Right lung (tissue), 5 donors: Measurements from ENCODE around the gene TAF3. TPM values are rescaled to one million over a fixed set of nuclear protein-coding genes. Genes with fewer than 3 reads are reported as not detected.

Experiments used
- DNase-seq, 2 donors: peaks; one replicate each; pipeline ENCODE4 v3.0.0-alpha.2; 2013
- polyA plus RNA-seq, 5 donors: library from polyadenylated mRNA; unstranded; fragments of 120-200 nt; gene quantifications; one replicate each; pipeline versions ENCODE4 v1.2.1 to v1.2.3, GENCODE V29; 2013; ENCODE audit warnings: inconsistent platforms in 1 of 5, low replicate concordance in 1 of 5; ENCODE audit not compliant: insufficient read length in 5 of 5, insufficient read depth in 1 of 5

The TAF3 gene
- polyA plus RNA-seq, 5 donors, result 8.3 to 9.7 (median 9.0) TPM

DNA sequence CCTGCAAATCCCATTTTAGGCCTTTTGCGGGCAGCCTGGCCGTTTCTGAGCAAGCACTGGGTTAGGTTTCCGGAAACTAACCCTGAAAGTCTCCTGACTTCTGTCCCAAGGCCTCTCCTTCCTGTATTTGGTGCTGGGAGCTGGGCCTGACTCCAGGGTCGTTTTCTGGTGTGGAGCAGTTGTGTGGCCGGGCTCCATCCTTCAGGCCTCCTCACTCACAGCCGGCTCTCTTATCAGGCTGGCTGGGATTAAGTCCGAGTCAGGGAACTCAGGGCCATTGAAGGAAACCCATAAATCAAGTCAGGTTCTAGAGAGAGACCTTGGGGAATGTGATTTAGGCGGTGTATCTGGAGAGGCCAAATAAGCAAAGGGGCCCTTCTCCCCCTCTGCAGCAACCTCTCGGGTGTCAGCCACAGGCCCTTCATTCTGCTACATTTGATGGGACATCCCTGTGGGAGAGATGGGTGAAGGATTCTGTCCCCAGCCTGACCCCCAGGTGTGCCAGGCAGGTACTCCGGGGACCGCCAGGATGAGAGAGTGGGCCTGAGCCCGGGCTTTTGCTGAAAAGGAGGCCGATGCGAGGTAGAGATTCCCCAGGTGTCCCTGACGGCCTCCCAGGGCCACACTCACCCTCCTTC is 239.4 kb downstream of the TAF3 start:
- DNase-seq, result no peak

DNA sequence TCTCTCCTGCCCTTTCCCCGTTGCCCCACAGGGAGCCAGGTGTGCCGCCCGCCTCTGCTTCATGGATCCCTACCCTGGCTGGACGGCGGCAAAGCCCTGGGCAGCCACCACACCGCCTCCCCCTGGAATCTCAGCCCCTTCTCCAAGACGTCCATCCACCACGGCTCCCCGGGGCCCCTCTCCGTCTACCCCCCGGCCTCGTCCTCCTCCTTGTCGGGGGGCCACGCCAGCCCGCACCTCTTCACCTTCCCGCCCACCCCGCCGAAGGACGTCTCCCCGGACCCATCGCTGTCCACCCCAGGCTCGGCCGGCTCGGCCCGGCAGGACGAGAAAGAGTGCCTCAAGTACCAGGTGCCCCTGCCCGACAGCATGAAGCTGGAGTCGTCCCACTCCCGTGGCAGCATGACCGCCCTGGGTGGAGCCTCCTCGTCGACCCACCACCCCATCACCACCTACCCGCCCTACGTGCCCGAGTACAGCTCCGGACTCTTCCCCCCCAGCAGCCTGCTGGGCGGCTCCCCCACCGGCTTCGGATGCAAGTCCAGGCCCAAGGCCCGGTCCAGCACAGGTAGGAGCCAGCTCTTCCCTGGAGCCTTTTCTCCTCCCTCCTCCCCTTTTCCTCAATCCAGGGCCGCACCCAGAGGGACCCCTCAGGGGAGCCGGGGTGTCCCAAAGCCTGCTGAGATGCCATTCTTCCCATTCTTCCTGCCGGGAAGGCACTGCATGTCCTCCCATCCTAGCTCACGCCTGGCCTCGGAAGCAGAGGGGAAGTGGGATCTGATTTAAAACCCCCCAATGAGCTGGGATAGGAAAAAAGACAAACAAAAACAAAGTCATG is 240.2 kb downstream of the TAF3 start:
- no peak for DNase-seq

DNA sequence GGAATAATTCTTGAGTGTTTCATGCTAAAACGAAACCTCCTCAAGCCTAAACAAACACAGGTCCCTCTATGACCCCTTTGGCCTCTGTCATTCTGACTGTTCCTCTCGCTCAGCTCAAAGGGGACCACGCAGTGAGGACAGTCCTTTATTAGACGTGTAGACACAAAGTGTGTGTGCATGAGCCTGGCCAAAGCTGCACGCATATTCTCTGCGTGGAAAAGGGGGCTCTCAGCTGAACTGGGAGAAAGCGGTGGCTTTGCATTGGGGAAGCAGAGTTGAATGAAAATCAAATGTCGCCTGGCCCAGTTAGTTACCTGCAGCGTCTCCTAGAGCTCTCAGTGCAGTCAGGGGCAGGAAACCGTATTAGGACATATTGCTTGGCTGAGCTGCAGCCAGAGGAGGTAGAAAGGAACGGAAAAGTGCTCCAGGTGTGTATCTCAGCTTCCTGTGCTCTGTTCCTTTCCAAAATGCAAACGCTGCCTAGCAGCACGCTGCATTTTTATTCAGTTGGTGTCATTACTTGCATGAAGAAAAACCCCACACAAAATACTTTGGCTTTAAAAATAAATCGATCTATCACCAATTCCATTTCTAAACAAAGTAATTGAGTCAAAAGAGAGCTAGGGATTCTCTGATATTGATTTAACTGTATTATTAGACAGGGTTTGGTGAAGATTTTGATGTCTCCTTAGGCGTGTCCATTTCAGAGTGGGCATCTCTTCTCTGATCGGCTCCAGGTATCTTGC is 241.1 kb downstream of the TAF3 start:
- DNase-seq, result no peak

- no peak for DNase-seq
These were observed 241.9 kb downstream of the TAF3 start for GRCh38 chr10:8060010-8060703.

- DNase-seq, result no peak
These were observed 242.4 kb downstream of the TAF3 start for GRCh38 chr10:8060704-8061121.

GRCh38 chr10:8061274-8062211 is 243.2 kb downstream of the TAF3 start:
- no peak for DNase-seq

GRCh38 chr10:8063128-8063908 is 245.0 kb downstream of the TAF3 start:
- no peak for DNase-seq

DNA sequence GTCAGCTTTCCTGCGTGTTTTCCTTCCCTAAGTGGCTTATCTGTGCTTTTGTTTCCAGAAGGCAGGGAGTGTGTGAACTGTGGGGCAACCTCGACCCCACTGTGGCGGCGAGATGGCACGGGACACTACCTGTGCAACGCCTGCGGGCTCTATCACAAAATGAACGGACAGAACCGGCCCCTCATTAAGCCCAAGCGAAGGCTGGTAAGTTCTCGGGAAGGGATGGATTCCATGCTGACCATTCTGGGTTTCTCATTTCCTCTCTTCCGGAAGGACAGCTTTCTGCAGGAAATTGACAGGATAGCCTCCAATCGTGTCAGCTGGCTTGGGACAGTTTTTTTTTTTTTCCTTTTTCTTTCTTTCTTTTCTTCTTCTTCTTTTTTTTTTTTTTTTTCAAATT is 245.6 kb downstream of the TAF3 start:
- no peak for DNase-seq

DNA sequence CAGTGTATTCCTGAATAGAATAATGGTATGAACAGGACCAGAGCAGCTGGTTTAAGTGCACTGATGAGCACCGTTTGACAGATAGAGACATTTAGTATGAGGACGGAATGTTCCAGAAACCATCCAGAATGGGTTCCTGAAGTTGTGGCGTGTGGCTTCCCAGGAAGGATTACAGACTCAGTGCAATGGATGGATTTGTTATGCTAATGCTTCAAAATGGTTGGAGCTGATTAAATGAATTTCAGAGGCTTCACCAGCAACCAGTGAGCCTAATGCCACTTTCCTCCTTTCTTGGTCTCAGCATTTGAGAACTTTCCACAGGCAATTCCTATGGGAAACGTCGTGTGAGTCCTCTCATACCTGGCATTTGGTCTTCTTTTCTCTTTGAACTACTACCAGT is 246.1 kb downstream of the TAF3 start:
- DNase-seq, result no peak

GRCh38 chr10:8065651-8066050 is 247.3 kb downstream of the TAF3 start:
- no peak for DNase-seq

DNA sequence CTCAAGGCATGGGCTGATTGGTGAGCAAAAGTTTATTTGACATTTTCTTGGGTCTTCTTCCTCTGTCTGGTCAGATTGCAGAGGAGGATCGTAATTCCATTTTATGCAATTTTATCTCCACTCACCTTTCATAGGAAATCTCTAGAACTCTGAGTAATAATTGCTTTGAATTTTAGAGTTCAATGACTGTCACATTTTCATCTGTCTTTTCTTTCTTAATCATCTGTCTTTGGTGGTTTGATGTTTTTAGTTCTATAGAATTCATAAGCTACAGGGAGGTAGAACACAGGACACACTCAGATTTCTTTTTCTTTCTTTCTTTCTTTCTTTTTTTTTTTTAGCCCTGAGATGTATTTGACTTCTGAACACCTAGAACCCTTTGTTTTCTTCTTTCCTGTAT is 247.8 kb downstream of the TAF3 start:
- DNase-seq, result no peak

Other genes starting within 250 kb of the TAF3 start
- 10 to 100 TPM; 26.9 to 38.3 (median 31.9) TPM for gene ITIH5, start 151.5 kb upstream of the TAF3 start, polyA plus RNA-seq
- gene ITIH2, start 115.2 kb upstream of the TAF3 start, polyA plus RNA-seq, result 10 to 100 TPM in 1 of 5 donors, 1 to 10 TPM in 3, under 1 TPM in 1; 0.91 to 12.6 (median 1.5) TPM
- 10 to 100 TPM; 18.1 to 25.2 (median 23.0) TPM for gene KIN, start 30.5 kb upstream of the TAF3 start, polyA plus RNA-seq
- 100 to 1,000 TPM; 250 to 273 (median 255) TPM for gene ATP5F1C, start 30.3 kb upstream of the TAF3 start, polyA plus RNA-seq
- 1 to 10 TPM; 2.1 to 3.8 (median 2.5) TPM for gene GATA3, start 236.2 kb downstream of the TAF3 start, polyA plus RNA-seq